OCI-LY1 (cell line): ENCODE results near the gene CCIN.
"Not testable (repeated sequence)": the region's sequence is repeated elsewhere in the genome, so short reads cannot be mapped to it uniquely, and the experiment has no call there.

Experiments used
- H2AFZ ChIP-seq: fragments of 200-600 bp; sonication (generic), shearing (Covaris generic); 2 replicates; pipeline ENCODE4 v1.6.0; 2014; ENCODE audit warnings: antibody characterized with exemption, mild to moderate bottlenecking, low read length
- H3F3A ChIP-seq: fragments of 200-600 bp; sonication (generic), shearing (Covaris generic); 2 replicates; pipeline ENCODE4 v1.6.0; 2014; ENCODE audit warnings: mild to moderate bottlenecking, antibody characterized with exemption, low read length, moderate library complexity; ENCODE audit not compliant: insufficient read depth
- H3K27ac ChIP-seq: fragments of 200-600 bp; sonication (generic); 2 replicates; pipeline ENCODE4 v1.5.1; 2014; ENCODE audit warnings: low read length, mixed run types, mild to moderate bottlenecking, low read depth; ENCODE audit not compliant: poor library complexity, severe bottlenecking
- H3K27me3 ChIP-seq: fragments of 200-600 bp; sonication (generic); 2 replicates; pipeline ENCODE4 v1.6.0; 2014; ENCODE audit warnings: antibody characterized with exemption, mild to moderate bottlenecking, low read length, moderate library complexity; ENCODE audit not compliant: insufficient read depth
- H3K36me3 ChIP-seq: fragments of 200-600 bp; sonication (generic); 2 replicates; pipeline ENCODE4 v1.6.1; 2014; ENCODE audit warnings: mild to moderate bottlenecking, antibody characterized with exemption, low read length, moderate library complexity, mixed read lengths; ENCODE audit not compliant: insufficient read depth
- H3K4me1 ChIP-seq: fragments of 200-600 bp; sonication (generic); 2 replicates; pipeline ENCODE4 v1.5.1; 2014; ENCODE audit warnings: mild to moderate bottlenecking, low read length, moderate library complexity; ENCODE audit not compliant: insufficient read depth, severe bottlenecking
- H3K4me2 ChIP-seq: fragments of 200-600 bp; sonication (generic), shearing (Covaris generic); 2 replicates; pipeline ENCODE4 v1.6.1; 2014; ENCODE audit warnings: low read length
- H3K4me3 ChIP-seq: fragments of 200-600 bp; sonication (generic); 2 replicates; pipeline ENCODE4 v1.5.1; 2014; ENCODE audit warnings: low read length, low read depth, mild to moderate bottlenecking, mixed read lengths; ENCODE audit not compliant: poor library complexity, severe bottlenecking
- H3K79me2 ChIP-seq: fragments of 200-600 bp; shearing (Covaris generic); 2 replicates; pipeline ENCODE4 v1.6.1; 2016; ENCODE audit warnings: mixed run types, low read length, mixed read lengths; ENCODE audit not compliant: insufficient read depth
- H3K9ac ChIP-seq: fragments of 200-600 bp; sonication (generic), shearing (Covaris generic); 2 replicates; pipeline ENCODE4 v1.6.1; 2014; ENCODE audit warnings: mild to moderate bottlenecking, low read length, mixed read lengths
- H3K9me2 ChIP-seq: fragments of 200-600 bp; sonication (generic), shearing (Covaris generic); 2 replicates; pipeline ENCODE4 v1.6.1; 2014; ENCODE audit warnings: low read depth, mild to moderate bottlenecking, low read length, mixed read lengths
- H3K9me3 ChIP-seq: fragments of 200-600 bp; shearing (Covaris generic); 2 replicates; pipeline ENCODE4 v1.6.1; 2014; ENCODE audit warnings: low read length, mixed read lengths
- H4K20me1 ChIP-seq: fragments of 200-600 bp; sonication (generic), shearing (Covaris generic); 2 replicates; pipeline ENCODE4 v1.6.0; 2016; ENCODE audit warnings: mild to moderate bottlenecking, low read length; ENCODE audit not compliant: insufficient read depth
- EZH2 ChIP-seq: fragments of 200-600 bp; sonication (generic), shearing (Covaris generic); IDR thresholded peaks from 2 replicates; pipeline ENCODE4 v1.8.0; 2017; ENCODE audit warnings: borderline replicate concordance, mixed run types, mild to moderate bottlenecking, antibody characterized with exemption, low read length, moderate library complexity, mixed read lengths
- TF ChIP-seq, protein P1 (sequence below): fragments of 200-600 bp; sonication (generic), shearing (Covaris generic); IDR thresholded peaks from 2 replicates; pipeline ENCODE4 v1.5.1; 2017; ENCODE audit warnings: mild to moderate bottlenecking, antibody characterized with exemption, low read length, moderate library complexity, mixed read lengths

Gene CCIN

GRCh38 chr9:36177571-36177970, 8.4 kb downstream of the CCIN start:
- TF ChIP-seq EZH2: no peak
- TF ChIP-seq, protein P1, sequence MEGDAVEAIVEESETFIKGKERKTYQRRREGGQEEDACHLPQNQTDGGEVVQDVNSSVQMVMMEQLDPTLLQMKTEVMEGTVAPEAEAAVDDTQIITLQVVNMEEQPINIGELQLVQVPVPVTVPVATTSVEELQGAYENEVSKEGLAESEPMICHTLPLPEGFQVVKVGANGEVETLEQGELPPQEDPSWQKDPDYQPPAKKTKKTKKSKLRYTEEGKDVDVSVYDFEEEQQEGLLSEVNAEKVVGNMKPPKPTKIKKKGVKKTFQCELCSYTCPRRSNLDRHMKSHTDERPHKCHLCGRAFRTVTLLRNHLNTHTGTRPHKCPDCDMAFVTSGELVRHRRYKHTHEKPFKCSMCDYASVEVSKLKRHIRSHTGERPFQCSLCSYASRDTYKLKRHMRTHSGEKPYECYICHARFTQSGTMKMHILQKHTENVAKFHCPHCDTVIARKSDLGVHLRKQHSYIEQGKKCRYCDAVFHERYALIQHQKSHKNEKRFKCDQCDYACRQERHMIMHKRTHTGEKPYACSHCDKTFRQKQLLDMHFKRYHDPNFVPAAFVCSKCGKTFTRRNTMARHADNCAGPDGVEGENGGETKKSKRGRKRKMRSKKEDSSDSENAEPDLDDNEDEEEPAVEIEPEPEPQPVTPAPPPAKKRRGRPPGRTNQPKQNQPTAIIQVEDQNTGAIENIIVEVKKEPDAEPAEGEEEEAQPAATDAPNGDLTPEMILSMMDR: no peak
- H3K4me3 ChIP-seq: no peak overlapping the region
- H4K20me1 ChIP-seq: no peaks in the 10 kb centered on the region
- H3F3A ChIP-seq: no peaks in the 10 kb centered on the region
- H3K27ac ChIP-seq: no peak overlapping the region
- H3K9me2 ChIP-seq: no peaks in the 10 kb centered on the region
- H3K79me2 ChIP-seq: no peaks in the 10 kb centered on the region
- H3K9me3 ChIP-seq: no peaks in the 10 kb centered on the region
- H3K36me3 ChIP-seq: no peaks in the 10 kb centered on the region; the same call in 1 of the 2 replicates
- H3K27me3 ChIP-seq: no peaks in the 10 kb centered on the region
- H2AFZ ChIP-seq: no peak overlapping the region
- no peak overlapping the region for H3K9ac ChIP-seq
- no peaks in the 10 kb centered on the region for H3K4me1 ChIP-seq
- H3K4me2 ChIP-seq: no peak overlapping the region

- not testable (repeated sequence) for H3K4me2 ChIP-seq, H3K9me3 ChIP-seq, H3K9ac ChIP-seq, H3F3A ChIP-seq, H3K4me3 ChIP-seq, H2AFZ ChIP-seq, H3K4me1 ChIP-seq, H3K36me3 ChIP-seq, H3K27me3 ChIP-seq, H4K20me1 ChIP-seq, H3K27ac ChIP-seq, H3K79me2 ChIP-seq, H3K9me2 ChIP-seq
Observed at GRCh38 chr9:36180243-36180642, 11.1 kb downstream of the CCIN start.

- no peak for TF ChIP-seq EZH2
- TF ChIP-seq, protein P1: no peak
- H3K27ac ChIP-seq: no peak overlapping the region
- H3F3A ChIP-seq: no peaks in the 10 kb centered on the region
- no peak overlapping the region for H3K4me2 ChIP-seq
- H3K9me2 ChIP-seq: no peaks in the 10 kb centered on the region
- H3K9ac ChIP-seq: no peak overlapping the region
- peaks cover under 1% of the 10 kb centered on the region; the same call in 1 of the 2 replicates for H3K36me3 ChIP-seq
- H4K20me1 ChIP-seq: no peaks in the 10 kb centered on the region
- no peak overlapping the region for H3K4me3 ChIP-seq
- no peak overlapping the region for H2AFZ ChIP-seq
- H3K79me2 ChIP-seq: peaks cover 14% of the 10 kb centered on the region
- no peaks in the 10 kb centered on the region for H3K27me3 ChIP-seq
- no peaks in the 10 kb centered on the region for H3K9me3 ChIP-seq
- H3K4me1 ChIP-seq: peaks cover 15% of the 10 kb centered on the region
Observed at GRCh38 chr9:36187414-36187813, 18.2 kb downstream of the CCIN start.

DNA sequence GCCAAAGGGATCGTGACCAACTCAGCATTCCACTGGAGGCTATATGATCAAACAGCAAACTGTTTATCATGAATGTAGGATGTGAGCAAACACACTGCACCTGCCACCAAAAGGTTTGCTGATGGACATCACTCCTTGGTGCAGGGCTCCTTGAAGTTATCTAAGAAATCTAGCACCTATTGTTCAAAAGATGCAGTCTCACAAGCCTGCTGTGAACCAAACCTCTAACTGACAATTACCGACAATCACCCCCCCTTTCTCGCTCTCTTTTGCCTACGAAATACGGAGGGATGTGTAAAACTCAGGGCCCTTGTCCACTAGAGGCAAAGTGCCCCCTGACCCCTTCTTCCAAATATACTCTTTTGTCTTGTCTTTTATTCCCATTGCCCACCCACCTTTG, 19.0 kb downstream of the CCIN start:
- Histone ChIP-seq H2AFZ (no peak overlapping the region), H3K79me2 (peaks cover 22% of the 10 kb centered on the region), H4K20me1 (no peaks in the 10 kb centered on the region), H3K4me3 (no peak overlapping the region), H3K27ac (no peak overlapping the region), H3K4me1 (peaks cover 23% of the 10 kb centered on the region), H3K4me2 (no peak overlapping the region), H3K9me2 (no peaks in the 10 kb centered on the region), H3K36me3 (peaks cover 6% of the 10 kb centered on the region; the same call in 1 of the 2 replicates), H3K9ac (no peak overlapping the region), H3K27me3 (no peaks in the 10 kb centered on the region), H3F3A (no peaks in the 10 kb centered on the region), H3K9me3 (no peaks in the 10 kb centered on the region)
- TF ChIP-seq EZH2: no peak
- TF ChIP-seq, protein P1: no peak
